BLaER1 treated with 17β-estradiol and CSF1 and Interleukin-3, amounts not matched to agents 10 nM and 100 nM (cell line): Measurements from ENCODE around the gene KLF2.

Experiments used
- H3K27ac ChIP-seq, 11 experiments: shearing (Covaris generic); formaldehyde crosslinking; 2 replicates each; pipeline ENCODE4 v1.8.1; 2022
- H3K27me3 ChIP-seq, 11 experiments: shearing (Covaris generic); formaldehyde crosslinking; 2 replicates each; pipeline ENCODE4 v1.8.1; 2022
- H3K36me3 ChIP-seq, 11 experiments: shearing (Covaris generic); formaldehyde crosslinking; 2 replicates each; pipeline ENCODE4 v1.8.1; 2022
- H3K4me1 ChIP-seq, 10 experiments: shearing (Covaris generic); formaldehyde crosslinking; 2 replicates each; pipeline ENCODE4 v1.8.1; 2022
- H3K4me2 ChIP-seq, 11 experiments: shearing (Covaris generic); formaldehyde crosslinking; 2 replicates each; pipeline ENCODE4 v1.8.1; 2022
- H3K4me3 ChIP-seq, 10 experiments: shearing (Covaris generic); formaldehyde crosslinking; 2 replicates each; pipeline ENCODE4 v1.8.1; 2022
- H3K9ac ChIP-seq, 11 experiments: shearing (Covaris generic); formaldehyde crosslinking; 2 replicates each; pipeline ENCODE4 v1.8.1; 2022
- H3K9me3 ChIP-seq, 11 experiments: shearing (Covaris generic); formaldehyde crosslinking; replicated peaks in 1 of 11; 2 replicates each; pipeline ENCODE4 v1.8.1; 2022
- H4K20me1 ChIP-seq, 11 experiments: shearing (Covaris generic); formaldehyde crosslinking; 2 replicates each; pipeline ENCODE4 v1.8.1; 2022
- Cebpa-rat ChIP-seq, 11 experiments: shearing (Covaris generic); IDR thresholded peaks; 2 replicates each; pipeline ENCODE4 v1.8.1; 2022

The KLF2 gene

GRCh38 chr19:16347706-16348105 lies 23.1 kb downstream of the KLF2 start:
- peaks cover 17 to 32% (median 27%) of the 10 kb centered on the region in 10 experiments for H3K4me1 ChIP-seq
- H3K4me3 ChIP-seq: no peak overlapping the region
- H3K4me2 ChIP-seq: no peak overlapping the region
- H3K9me3 ChIP-seq: no peaks in the 10 kb centered on the region
- no peak overlapping the region for H3K9ac ChIP-seq
- no peaks in the 10 kb centered on the region for H4K20me1 ChIP-seq
- TF ChIP-seq Cebpa-rat (IDR thresholded peaks at IDR 0.05): no peak
- H3K36me3 ChIP-seq: no peaks in the 10 kb centered on the region
- no peaks in the 10 kb centered on the region for H3K27me3 ChIP-seq
- H3K27ac ChIP-seq: no peak overlapping the region

- no peaks in the 10 kb centered on the region for H3K27me3 ChIP-seq
Observed at GRCh38 chr19:16349551-16350152, 25.0 kb downstream of the KLF2 start.

GRCh38 chr19:16351133-16351809 lies 26.6 kb downstream of the KLF2 start:
- TF ChIP-seq Cebpa-rat (IDR thresholded peaks at IDR 0.05): no peak
- peak overlapping the region in 8 of 11 experiments; percentile 0 to 39 (median 27); a peak in 9 of 22 replicates for H3K27ac ChIP-seq

More at GRCh38 chr19:16349551-16350152, 25.0 kb downstream of the KLF2 start:
- peaks cover 10 to 26% (median 22%) of the 10 kb centered on the region in 10 experiments for H3K4me1 ChIP-seq
- H4K20me1 ChIP-seq: no peaks in the 10 kb centered on the region
- no peak overlapping the region for H3K9ac ChIP-seq
- no peak overlapping the region; a peak in 1 of 22 replicates for H3K27ac ChIP-seq
- H3K4me2 ChIP-seq: no peak overlapping the region
- no peak for TF ChIP-seq Cebpa-rat (IDR thresholded peaks at IDR 0.05)
- H3K9me3 ChIP-seq: no peaks in the 10 kb centered on the region
- H3K36me3 ChIP-seq: no peaks in the 10 kb centered on the region; a peak in 1 of 22 replicates
- H3K4me3 ChIP-seq: no peak overlapping the region

GRCh38 chr19:16355293-16356043 lies 30.8 kb downstream of the KLF2 start:
- Histone ChIP-seq H3K9ac (peak overlapping the region in 10 of 11 experiments; percentile 19 to 66 (median 48); a peak in 16 of 22 replicates), H3K4me1 (peaks cover 68 to 83% (median 76%) of the 10 kb centered on the region in 10 experiments), H3K4me2 (peak overlapping the region; percentile 80 to 99 (median 97))

More at GRCh38 chr19:16351133-16351809, 26.6 kb downstream of the KLF2 start:
- H3K4me3 ChIP-seq: no peak overlapping the region
- no peaks in the 10 kb centered on the region; a peak in 1 of 22 replicates for H3K36me3 ChIP-seq
- H3K9ac ChIP-seq: no peak overlapping the region
- no peaks in the 10 kb centered on the region for H3K27me3 ChIP-seq
- peak overlapping the region; percentile 11 to 76 (median 63); a peak in 20 of 22 replicates for H3K4me2 ChIP-seq
- peaks cover 0 to 8% (median 6%) of the 10 kb centered on the region in 11 experiments; a peak in 8 of 22 replicates for H4K20me1 ChIP-seq
- no peaks in the 10 kb centered on the region for H3K9me3 ChIP-seq
- H3K4me1 ChIP-seq: peaks cover 26 to 41% (median 37%) of the 10 kb centered on the region in 10 experiments

GRCh38 chr19:16358456-16358855 lies 33.8 kb downstream of the KLF2 start:
- Histone ChIP-seq H3K27me3 (peaks cover 0 to 22% (median 0%) of the 10 kb centered on the region in 11 experiments; a peak in 7 of 22 replicates), H3K4me3 (no peak overlapping the region), H3K4me2 (peak overlapping the region; percentile 70 to 99 (median 97)), H3K4me1 (peaks cover 84 to 96% (median 90%) of the 10 kb centered on the region in 10 experiments), H3K27ac (peak overlapping the region in 8 of 11 experiments; percentile 16 to 73 (median 60); a peak in 16 of 22 replicates), H3K9me3 (no peaks in the 10 kb centered on the region), H3K36me3 (peaks cover 0 to 33% (median 8%) of the 10 kb centered on the region in 11 experiments; a peak in 11 of 22 replicates), H3K9ac (peak overlapping the region in 8 of 11 experiments; percentile 3 to 61 (median 48); a peak in 9 of 22 replicates), H4K20me1 (peaks cover 0 to 51% (median 18%) of the 10 kb centered on the region in 11 experiments; a peak in 13 of 22 replicates)
- no peak for TF ChIP-seq Cebpa-rat (IDR thresholded peaks at IDR 0.05)

More at GRCh38 chr19:16355293-16356043, 30.8 kb downstream of the KLF2 start:
- H4K20me1 ChIP-seq: peaks cover 0 to 39% (median 18%) of the 10 kb centered on the region in 11 experiments; a peak in 13 of 22 replicates
- H3K36me3 ChIP-seq: peaks cover 0 to 16% (median 6%) of the 10 kb centered on the region in 11 experiments; a peak in 8 of 22 replicates
- H3K27ac ChIP-seq: peak overlapping the region in 6 of 11 experiments; percentile 26 to 55 (median 50); a peak in 10 of 22 replicates
- no peaks in the 10 kb centered on the region for H3K9me3 ChIP-seq
- peaks cover 0 to 8% (median 0%) of the 10 kb centered on the region in 11 experiments; a peak in 2 of 22 replicates for H3K27me3 ChIP-seq
- no peak for TF ChIP-seq Cebpa-rat (IDR thresholded peaks at IDR 0.05)
- peak overlapping the region in 6 of 10 experiments; percentile 2 to 46 (median 22); a peak in 5 of 20 replicates for H3K4me3 ChIP-seq

DNA sequence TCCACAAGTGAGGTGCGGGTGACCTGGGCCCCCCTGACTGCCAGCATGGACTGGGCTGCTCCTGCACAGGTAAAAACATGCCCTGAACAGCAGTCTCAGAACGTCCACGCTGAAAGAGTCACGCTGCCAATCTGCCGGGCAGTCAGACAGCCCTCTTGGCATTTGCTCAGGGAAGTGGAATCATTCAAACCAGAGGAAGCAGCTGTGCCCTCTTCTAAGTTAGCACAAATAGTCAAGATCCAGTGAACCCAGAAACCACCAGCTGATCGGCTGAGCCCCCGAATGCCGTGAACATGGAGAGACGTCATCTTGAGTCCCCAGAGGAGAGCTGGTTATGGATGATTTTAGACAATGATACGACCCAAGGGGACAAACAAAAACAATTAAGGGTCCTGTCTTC lies 34.4 kb downstream of the KLF2 start:
- H4K20me1 ChIP-seq: peaks cover 0 to 57% (median 18%) of the 10 kb centered on the region in 11 experiments; a peak in 13 of 22 replicates
- H3K4me1 ChIP-seq: peaks cover 84 to 100% (median 96%) of the 10 kb centered on the region in 10 experiments
- H3K9me3 ChIP-seq: no peaks in the 10 kb centered on the region
- H3K4me2 ChIP-seq: peak overlapping the region; percentile 70 to 99 (median 97)
- peak overlapping the region; percentile 4 to 61 (median 44); a peak in 15 of 22 replicates for H3K9ac ChIP-seq
- peaks cover 0 to 28% (median 0%) of the 10 kb centered on the region in 11 experiments; a peak in 7 of 22 replicates for H3K27me3 ChIP-seq
- H3K4me3 ChIP-seq: no peak overlapping the region
- H3K36me3 ChIP-seq: peaks cover 0 to 33% (median 8%) of the 10 kb centered on the region in 11 experiments; a peak in 11 of 22 replicates
- no peak for TF ChIP-seq Cebpa-rat (IDR thresholded peaks at IDR 0.05)
- peak overlapping the region in 10 of 11 experiments; percentile 41 to 73 (median 60); a peak in 18 of 22 replicates for H3K27ac ChIP-seq

GRCh38 chr19:16359964-16360363 lies 35.3 kb downstream of the KLF2 start:
- peaks cover 0 to 66% (median 18%) of the 10 kb centered on the region in 11 experiments; a peak in 13 of 22 replicates for H4K20me1 ChIP-seq
- H3K27me3 ChIP-seq: peaks cover 0 to 37% (median 0%) of the 10 kb centered on the region in 11 experiments; a peak in 7 of 22 replicates
- peak overlapping the region in 7 of 11 experiments; percentile 55 to 73 (median 66); a peak in 9 of 22 replicates for H3K27ac ChIP-seq
- no peak overlapping the region for H3K4me3 ChIP-seq
- H3K36me3 ChIP-seq: peaks cover 0 to 33% (median 8%) of the 10 kb centered on the region in 11 experiments; a peak in 11 of 22 replicates
- no peaks in the 10 kb centered on the region for H3K9me3 ChIP-seq
- peak overlapping the region in 2 of 11 experiments; percentile 4 to 44; a peak in 1 of 22 replicates for H3K9ac ChIP-seq
- peak overlapping the region; percentile 70 to 99 (median 97); a peak in 21 of 22 replicates for H3K4me2 ChIP-seq
- TF ChIP-seq Cebpa-rat (IDR thresholded peaks at IDR 0.05): no peak
- H3K4me1 ChIP-seq: peaks cover 83 to 100% (median 99%) of the 10 kb centered on the region in 10 experiments

DNA sequence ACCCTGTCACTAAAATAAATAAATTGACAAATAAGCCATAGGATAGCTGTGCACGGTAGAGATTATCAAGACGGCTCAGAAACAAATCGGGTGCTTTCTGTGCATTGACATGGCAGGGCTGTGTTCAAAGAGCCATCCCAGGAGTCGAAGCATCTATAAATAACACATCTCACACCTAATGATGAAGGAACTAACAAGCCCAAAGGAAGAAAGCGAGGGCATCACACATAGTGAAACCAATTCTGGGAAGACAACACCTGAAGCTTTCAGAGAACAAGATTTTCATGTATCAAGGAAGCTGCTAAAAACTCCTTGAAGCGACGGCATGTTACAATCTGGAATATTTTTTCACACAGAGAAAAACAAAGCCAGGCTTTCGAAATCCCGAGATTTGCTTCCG lies 36.1 kb downstream of the KLF2 start:
- Histone ChIP-seq H3K36me3 (peaks cover 0 to 33% (median 8%) of the 10 kb centered on the region in 11 experiments; a peak in 11 of 22 replicates), H3K4me2 (peak overlapping the region in 10 of 11 experiments; percentile 4 to 99 (median 97); a peak in 20 of 22 replicates)
- no peak for TF ChIP-seq Cebpa-rat (IDR thresholded peaks at IDR 0.05)

More for the DNA sequence above, 36.1 kb downstream of the KLF2 start:
- 0 out of 22 replicates have a peak overlapping the region, but pooled peaks of 1 of the 11 experiments have one; percentile 4 for H3K27ac ChIP-seq
- peaks cover 0 to 44% (median 0%) of the 10 kb centered on the region in 11 experiments; a peak in 7 of 22 replicates for H3K27me3 ChIP-seq
- no peak overlapping the region for H3K4me3 ChIP-seq
- H3K9me3 ChIP-seq: no peaks in the 10 kb centered on the region
- peaks cover 0 to 69% (median 15%) of the 10 kb centered on the region in 11 experiments; a peak in 13 of 22 replicates for H4K20me1 ChIP-seq
- H3K9ac ChIP-seq: no peak overlapping the region
- H3K4me1 ChIP-seq: peaks cover 85 to 100% (median 100%) of the 10 kb centered on the region in 10 experiments
